HG03175 (cell line): Measurements from ENCODE around the gene OGFOD2.

Experiments used
- ATAC-seq: cut with Tn5 transposase; IDR thresholded peaks from one replicate; pipeline ENCODE4 v1.9.1; 2021; ENCODE audit warnings: mild to moderate bottlenecking, moderate library complexity; ENCODE audit not compliant: unreplicated experiment

OGFOD2 gene

DNA sequence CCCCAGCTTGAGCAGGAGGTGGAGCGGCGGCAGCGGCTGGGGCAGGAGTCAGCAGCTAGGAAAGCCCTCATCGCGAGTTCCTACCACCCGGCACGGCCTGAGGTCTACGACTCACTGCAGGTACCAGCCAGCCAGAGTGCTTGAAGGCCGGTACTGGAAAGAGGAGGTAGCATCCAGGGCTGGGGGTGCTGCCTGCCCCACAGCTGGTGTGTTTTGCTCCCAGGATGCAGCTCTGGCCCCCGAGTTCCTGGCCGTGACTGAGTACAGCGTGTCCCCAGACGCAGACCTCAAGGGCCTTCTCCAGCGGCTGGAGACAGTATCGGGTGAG is 1.6 kb downstream of the OGFOD2 start:
- ATAC-seq = no peak

DNA sequence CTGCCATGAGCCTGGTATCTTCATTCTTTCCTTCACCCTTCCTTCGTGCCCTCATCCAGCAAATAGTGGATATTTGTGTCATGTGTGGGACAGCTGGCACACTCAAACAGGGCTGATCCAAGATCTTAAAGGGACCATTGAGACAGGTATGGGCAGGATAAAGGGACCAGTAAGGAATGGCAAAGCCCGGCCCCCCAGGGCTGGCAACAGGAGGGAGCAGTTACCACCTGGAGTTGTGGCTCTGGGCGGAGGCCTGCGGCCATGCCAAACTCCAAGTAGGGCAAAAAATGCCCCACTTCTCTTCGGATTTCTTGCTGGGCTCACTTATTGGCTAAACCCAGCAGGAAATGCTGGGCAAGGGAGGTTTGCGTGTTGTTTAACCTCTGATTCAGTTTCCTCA is 2.1 kb downstream of the OGFOD2 start:
- ATAC-seq = no peak

DNA sequence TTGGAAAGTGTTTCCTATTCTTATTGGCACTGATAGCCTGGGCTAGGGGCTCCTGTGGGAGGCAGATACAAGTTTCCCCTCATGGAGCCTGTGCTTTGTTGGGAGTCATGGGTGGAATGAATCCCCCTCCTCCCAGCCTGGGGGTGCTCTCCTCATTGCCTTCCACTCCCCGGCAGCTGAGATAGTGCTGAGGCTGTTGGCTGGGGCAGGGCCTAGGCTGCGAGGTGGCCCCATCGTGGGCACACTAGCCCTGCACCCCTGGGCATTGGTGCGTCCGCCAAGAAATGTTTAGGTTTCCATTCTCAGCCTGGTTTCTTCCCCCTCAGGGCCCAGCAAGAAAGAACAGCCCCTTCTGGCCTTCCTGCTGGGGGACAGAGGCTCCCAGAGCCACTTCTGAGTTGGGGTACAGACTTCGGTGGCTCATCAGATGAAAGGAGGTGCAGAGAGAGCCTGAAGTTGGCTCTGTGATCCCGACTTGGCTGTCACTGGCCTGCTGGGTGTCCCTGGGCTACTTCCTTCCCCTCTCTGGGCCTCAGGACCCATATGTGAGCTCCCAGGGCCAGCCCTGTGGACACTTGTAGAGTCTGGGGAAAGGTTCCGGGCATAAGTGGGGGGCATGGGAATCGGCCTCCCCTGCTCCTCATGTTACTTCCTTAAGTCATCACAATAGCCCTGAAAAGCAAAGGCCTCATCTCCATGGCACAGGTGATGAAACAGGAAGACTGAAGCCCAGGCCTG is 2.8 kb downstream of the OGFOD2 start:
- no peak for ATAC-seq

DNA sequence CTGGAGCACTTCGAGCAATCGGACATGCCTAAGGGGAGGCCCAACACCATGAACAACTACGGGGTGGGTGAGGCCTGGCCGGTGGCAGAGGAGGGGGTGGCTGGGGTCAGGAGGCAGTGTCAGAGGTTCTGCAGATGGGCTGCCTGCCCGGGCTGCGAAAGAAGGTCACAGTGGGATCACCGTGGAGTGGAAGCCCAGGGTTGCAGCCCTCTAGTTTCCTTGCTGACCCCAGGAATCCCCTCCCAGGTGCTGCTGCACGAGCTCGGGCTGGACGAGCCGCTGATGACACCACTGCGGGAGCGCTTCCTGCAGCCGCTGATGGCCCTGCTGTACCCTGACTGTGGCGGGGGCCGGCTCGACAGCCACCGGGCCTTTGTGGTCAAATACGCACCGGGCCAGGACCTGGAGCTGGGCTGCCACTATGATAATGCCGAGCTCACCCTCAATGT is 3.5 kb downstream of the OGFOD2 start:
- ATAC-seq = no peak

DNA sequence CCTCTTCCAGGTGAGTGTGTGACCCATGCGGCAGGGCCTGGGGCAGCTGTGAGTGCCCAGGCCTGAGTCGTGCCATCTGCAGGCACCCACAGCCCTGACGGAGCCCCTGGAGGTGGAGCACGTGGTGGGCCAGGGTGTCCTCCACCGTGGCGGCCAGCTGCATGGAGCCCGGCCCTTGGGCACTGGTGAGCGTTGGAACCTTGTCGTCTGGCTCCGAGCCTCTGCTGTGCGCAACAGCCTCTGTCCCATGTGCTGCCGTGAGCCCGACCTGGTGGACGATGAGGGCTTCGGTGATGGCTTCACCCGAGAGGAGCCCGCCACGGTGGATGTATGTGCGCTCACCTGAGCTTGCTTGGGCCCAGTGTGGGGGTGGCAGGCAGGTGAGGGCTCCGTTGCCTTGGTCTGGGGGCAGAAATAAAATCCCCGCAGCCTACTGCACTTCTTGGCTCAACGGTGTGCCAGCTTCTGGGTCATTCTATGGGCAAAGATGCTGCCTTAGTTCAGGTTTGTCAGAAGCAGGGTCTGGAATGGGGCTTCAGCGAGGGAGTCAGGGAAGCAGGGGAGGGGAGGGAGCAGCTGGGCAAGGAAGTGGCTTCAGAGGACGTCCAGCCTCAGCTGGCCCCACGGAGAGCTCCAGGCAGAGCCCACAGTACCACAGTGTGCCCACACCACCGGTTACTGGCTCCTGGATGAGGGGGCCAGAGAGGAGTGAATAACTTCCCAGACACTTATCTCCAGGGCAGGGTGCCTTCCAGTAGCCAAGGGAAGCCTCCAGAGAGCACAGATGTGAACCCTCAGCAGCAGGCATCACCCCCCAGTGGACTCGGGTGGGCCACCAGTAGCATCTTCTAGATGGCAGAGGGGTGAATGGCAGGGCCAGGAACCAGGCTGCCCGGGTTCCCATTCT is 4.2 kb downstream of the OGFOD2 start:
- no peak for ATAC-seq

DNA sequence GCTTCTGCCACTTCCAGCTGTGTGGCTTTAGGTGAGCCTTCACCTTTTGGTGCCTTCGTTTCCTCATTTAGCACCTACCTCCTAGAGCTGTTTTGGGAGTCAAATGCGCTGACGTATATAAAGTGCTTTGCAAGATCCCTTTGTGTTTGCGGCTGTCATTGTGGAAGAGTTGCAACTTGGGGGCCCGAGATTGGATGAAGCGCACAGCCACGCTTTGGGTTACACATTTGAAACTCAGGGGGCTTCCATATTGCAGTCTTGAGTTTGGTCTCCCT is 4.8 kb downstream of the OGFOD2 start:
- ATAC-seq = no peak

DNA sequence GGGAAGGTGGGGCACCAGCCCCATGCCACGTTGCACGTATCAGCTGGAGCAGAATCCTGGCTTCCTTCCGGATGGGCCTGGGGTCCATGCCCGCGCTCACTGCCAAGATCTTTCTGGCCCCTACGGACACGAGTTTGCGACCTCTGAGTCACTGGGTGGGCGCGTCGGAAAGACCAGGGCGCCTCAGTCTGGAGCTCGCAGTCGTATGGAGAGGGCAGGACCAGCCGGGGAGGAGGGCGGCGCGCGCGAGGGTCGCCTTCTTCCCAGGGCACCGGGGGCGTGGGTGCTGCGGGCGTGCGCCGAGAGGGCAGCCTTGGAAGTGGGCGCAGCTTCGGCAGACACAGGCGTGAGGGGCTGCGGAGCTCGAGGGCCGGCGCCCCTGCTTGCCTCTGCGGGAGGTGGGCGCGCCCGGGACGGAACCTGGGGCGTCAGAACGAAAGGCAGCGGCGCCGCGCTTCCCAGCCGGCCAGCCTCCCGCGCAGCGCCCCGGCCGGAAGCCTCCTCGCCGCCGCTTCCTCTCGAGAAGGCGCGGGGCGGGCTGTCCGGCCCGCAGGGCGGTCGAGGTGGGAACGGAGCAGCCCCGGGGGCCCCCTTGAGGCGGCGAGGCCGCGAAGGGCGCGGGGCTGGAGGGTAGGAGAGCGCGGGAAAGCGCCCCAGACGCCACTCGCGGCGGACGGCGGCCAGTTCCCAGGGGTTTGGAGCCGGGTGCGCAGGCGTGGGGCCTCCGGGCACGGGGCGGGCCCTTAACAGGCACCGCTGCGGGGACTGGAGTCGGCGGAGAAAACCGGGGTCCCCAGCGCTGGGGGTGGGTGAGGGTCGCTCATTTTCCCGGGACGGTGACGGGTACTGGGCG is 5.4 kb downstream of the OGFOD2 start, which contains the start of gene ARL6IP4:
TSS of gene ARL6IP4 (plus strand) at position 499 of the 853 bp plus-strand sequence. CDS start 459 bp downstream, outside the sequence.
- peak; percentile 66 for ATAC-seq

DNA sequence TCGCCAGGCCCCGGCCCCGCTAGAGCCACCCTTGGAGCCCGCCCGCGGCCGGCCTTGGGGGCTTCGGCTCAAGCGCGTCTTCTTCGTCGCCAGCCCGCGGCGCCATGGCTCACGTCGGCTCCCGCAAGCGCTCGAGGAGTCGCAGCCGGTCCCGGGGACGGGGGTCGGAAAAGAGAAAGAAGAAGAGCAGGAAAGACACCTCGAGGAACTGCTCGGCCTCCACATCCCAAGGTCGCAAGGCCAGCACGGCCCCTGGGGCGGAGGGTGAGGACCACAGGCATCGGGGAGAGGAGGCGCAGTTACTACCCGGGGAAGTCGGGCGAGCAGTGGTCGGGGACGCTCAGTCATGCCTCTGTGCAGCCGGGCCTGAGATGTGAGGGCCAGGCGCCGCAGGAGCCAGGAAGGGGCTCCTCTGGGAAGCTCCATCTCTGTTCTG is 6.0 kb downstream of the OGFOD2 start:
- peak; percentile 15 for ATAC-seq

DNA sequence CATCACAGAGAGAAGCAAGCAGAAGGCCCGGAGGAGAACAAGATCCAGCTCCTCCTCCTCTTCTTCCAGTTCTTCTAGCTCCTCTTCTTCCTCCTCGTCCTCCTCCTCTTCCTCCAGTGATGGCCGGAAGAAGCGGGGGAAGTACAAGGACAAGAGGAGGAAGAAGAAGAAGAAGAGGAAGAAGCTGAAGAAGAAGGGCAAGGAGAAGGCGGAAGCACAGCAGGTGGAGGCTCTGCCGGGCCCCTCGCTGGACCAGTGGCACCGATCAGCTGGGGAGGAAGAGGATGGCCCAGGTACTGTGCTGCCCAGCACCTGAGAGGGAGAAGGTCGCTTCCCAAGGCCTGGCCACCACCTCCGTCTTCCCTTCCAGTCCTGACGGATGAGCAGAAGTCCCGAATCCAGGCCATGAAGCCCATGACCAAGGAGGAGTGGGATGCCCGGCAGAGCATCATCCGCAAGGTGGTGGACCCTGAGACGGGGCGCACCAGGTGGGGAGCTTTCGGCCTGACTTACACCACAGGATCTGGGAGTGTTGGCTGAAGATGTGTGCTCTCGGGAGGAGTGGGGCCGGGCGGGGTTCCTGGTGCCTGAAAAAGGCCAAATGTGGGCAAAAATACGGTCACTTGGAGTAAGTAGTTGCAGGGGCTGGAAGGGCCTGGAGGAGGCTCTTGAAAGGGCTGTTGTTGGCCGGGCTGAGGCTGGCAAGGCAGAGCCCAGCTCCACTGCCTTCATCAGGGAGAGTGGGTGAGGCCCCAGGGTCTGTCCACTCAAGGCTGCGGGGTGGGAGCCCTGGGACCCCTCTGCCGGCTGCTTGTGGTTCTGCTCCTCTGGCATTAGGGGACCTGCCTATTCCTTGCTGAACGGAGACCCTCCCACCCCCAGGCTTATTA is 6.8 kb downstream of the OGFOD2 start:
- ATAC-seq = no peak

DNA sequence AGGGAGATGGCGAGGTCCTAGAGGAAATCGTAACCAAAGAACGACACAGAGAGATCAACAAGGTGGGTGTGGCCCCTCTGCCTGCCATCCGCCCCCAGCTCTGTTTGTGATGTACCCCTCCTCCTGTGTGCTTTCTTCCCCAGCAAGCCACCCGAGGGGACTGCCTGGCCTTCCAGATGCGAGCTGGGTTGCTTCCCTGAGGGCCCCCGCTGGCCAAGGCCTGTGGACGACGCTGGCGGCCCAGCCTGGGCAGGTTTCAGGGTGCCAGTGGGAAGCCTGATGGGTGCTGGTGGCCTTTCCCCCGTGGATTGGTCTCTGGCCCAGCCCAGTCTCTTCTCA is 7.4 kb downstream of the OGFOD2 start:
- no peak for ATAC-seq

DNA sequence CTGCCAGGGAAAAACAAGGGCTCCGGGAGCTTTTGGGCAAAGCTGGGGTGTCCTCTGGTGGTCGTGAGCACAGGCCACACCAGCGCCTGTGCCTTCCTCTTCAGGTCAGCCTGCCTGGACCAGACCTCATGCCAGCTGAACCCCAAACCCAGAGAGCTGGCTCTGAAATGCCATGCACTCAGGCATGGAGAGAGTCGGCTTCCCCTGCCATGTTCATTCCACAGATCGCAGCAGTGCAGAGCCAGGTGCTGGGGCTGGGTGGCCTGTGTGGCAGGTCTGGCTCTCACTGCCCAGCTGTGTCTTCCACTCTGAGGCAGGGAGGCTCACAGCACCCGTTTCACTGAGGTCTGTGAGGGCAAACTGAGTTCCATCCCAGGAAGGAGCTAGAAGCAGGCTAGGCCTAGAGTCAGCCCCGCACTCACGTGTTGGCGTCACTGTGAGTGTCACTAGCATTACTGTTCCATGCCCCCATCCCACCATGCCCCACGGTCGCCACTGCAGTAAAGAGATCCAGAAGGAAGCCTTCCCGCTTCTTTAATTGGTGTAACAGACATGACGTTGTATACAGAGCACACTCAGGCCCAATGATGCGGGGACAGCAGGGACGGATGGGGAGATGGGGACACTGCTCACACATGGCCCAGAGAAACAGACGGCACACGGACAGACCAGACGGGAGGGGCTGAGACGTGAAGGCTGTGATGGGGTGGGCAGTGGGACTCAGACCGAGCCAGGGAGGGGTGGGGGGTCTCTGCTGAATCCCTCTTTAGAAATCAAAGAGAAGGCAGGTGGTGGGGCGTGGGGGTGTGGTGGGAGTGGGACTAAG is 8.1 kb downstream of the OGFOD2 start:
- ATAC-seq = no peak

DNA sequence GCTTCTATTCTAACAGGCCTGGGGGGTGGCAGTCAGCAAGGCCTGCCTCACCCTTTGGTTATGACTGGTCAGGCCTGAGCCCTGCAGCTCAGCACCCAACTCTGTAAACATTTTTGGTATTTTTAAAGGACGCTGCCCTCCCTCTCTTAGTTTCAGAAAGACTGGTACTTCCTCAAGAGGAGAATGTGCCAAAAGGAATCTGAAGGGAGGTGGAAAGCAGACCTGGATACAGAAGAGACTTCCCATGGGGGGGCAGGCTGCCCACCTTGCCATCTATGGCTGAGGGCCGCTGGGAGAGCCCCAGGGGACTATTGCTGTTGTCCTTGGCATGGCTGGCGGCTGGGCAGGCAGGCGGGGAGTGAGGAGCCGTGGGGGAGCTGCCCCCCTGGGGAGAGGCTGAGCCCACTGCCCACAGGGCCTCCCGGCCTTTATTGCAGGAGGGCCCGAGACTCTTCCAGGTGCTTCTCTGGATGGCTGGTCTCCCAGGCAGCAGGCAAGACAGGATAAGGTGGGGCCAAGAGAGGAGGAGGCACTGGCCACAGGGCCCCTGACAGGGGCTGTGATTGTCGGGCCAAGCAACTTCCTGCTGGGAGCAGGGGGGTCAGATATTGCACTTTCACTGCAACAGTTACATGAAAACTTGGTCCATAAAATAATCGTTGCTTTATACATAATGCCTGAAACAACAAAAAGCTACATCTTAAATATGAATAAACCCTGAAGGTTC is 8.9 kb downstream of the OGFOD2 start:
- no peak for ATAC-seq

DNA sequence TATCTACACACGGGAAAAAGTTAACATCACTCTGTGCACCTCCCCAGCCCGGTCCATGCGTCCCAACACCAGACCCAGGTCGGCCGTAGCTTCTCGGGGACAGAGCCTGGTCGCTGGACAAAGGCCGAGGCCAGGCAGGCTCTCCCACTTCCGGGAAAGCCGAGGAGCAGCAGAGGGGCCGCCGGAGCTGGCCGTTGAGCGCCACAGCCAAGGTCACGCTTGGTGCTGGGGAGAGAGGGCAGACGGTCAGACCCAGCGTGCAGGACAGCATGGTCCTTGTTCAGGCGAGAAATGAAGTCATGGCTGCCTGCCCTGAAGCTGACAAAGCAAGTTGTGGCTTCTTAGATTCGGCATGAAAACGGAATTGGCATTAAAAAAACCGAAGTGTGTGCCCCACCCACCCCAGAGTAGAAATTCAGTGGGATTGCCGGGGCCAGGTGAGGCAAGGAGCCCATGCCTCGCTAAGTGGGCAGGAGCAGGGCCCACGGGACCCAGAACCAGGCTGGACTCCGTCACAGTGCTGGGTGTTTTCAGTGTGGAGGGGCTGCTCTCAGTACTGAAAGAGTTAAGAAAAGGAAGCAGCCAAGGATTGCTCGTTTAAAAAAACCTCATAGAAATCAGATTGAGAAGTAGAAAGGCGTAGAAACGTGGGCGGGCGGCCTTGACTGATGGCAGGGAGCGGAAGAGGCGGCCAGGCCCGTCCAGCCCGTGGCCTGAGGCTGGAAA is 9.7 kb downstream of the OGFOD2 start:
- ATAC-seq = no peak

DNA sequence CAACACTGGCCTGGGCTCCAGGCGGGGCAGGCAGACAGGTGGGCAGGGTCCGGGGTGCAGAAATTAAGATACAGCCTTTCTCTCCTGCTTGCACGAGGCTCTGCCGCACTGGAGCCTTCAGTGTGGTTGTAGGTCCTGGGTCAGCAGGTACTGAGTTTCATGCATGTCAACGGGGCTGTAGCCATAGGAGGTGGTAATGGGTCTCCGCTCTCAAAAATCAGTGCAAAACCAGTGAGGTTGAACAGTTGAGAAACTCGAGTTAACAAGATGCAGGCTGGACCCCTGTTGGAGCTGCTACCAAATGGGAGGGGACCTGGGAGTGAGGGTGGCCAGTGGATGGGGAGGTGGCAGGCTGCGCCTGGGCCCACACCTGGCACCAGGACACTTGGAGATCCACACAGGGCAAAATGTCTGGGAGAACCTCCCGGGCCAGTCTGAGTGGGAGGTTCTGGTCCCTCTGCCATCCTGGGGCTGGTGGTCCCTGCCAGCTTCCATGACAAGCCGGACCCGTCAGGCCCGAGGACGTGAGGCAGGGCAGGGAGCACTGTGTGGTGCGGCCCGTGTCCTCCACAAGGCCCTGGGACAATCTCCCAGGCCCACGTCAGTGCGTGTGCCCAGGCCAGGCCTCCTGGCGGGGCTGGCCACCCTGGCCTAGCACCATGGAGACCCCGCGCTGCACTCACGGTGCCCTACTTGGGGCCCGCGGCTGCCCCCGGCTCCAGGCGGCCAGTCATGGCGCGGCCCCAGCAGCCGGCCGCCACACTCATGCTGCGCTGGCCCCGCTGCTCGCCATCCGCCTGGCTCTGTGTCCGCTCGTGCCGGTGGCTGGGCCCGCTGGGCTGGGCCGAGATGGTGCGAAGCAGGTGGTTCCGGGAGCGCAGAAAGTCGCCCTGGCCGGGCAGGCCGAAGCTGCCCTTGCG is 10.6 kb downstream of the OGFOD2 start:
- no peak for ATAC-seq

DNA sequence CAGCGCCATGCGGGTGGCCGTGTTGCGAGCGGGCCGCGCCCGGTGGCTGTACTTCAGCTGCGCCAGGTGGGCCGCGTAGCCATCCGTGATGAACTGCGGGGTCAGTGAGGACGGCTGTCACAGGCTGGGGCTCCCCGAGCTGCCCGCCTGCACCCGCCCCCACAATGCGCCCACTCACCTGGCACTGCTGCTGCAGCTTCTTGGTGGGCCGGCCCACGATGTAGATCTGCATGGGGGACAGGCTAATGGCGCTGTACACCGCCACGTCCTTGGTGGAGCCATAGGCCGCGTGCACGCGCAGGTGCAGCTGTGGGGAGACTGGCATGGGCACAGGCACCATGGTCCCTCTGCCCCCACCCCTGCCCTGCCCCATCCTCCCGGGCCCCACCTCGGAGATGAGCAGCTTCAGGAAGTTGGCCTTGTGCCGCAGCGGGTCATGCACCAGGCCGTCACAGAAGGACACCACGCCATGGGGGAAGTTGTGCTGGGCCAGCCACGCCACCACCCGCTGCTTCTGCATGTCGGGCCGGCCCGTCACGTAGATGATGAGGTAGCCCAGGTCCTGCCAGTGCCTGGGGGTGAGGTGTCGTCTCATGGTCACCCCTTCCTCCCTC is 11.3 kb downstream of the OGFOD2 start:
- no peak for ATAC-seq

DNA sequence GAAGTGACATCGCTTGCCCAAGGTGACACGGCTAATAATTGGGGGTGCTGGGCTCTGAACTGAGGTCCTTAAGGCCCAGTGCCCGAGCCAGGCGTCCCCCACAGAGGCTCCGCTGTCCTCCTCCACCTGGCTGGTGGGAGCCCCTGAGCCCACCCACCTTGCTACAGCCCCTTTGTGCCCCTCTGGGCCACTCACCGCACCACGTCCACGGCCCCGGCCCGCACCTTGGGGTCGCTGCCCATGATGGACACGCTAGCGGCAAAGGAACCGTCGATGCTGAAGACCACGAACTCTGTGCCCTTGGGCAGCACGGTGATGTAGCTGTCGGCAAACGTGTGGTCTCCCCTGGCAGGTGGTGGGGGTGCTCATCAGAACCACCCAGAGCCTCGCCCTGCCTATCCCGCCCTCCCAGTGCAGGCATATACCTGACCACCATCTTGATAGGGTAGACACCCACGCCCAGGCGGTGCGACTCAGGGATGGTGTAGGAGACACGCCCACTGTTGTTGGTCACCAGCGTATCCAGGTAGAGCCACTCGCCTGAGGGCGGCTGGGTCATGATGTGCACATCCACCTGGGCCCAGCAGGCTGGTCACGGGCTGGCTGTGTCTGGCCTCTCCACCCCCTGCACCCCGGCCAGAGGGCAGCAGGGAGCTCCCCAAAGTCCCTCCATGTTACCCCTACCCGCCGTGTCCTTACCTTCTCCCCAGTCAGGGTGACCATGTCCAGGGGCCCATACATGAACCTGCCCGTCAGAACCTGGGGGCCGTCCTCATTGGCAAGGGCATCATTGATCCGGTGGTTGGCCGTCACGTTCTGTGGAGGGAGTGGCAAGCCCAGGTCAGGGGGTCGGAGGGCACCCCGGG is 12.3 kb downstream of the OGFOD2 start:
- no peak for ATAC-seq
